Stimulated activated CD4-positive, alpha-beta T cell treated with anti-CD3 and anti-CD28 coated beads, Interleukin-4, amount 100 ng/mL, for 1 hour (primary cell): ENCODE results near the gene AKR7A3.
"Not testable (repeated sequence)": the region's sequence is repeated elsewhere in the genome, so short reads cannot be mapped to it uniquely, and the experiment has no call there.

ENCODE experiments used
- DNase-seq: peaks from one replicate; pipeline ENCODE4 v3.0.0-alpha.2; 2020

The AKR7A3 gene

GRCh38 chr1:19287436-19288185 lies 959 bp downstream of the AKR7A3 start:
- no peak for DNase-seq

DNA sequence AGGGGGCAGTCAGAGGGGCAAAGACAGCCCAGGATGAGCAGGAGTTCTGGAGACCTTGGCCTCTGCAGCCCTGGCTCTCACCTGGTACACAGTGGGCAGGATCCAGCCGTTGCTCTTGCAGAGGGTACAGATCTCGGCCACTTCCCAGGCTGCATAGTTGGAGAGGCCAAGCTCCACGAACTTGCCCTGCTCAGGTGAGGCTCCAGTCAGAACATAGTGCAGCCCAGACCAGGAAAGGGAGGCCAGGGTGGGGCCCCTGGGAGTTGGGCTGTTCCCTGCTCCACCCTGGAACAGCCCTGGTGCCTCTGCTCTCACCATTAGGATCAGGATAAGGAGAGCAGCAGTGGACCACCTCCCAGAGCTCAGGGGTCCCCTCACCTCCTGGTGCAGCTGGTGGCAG lies 2.8 kb downstream of the AKR7A3 start:
- DNase-seq, result not testable (repeated sequence)

GRCh38 chr1:19285366-19285765 lies 3.2 kb downstream of the AKR7A3 start:
- not testable (repeated sequence) for DNase-seq

DNA sequence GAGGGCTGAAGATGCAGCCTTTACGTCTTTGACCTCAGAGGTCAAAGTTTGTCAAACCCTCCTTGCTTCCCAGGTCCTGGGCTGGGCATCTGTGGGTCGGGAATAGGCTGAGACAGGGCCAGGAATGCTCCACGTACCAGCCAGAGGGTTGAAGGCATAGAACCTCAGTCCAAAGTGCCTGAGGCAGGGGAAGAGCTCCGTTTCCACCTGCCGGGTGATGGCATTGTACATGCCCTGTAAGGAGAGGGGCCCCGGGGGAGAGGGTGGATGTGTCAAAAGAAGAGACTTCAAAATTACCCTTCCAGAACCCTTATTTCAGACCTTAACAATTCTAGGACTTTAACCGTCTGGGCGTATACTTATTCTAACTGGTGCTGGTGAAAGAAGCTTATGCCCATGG lies 3.7 kb downstream of the AKR7A3 start:
- DNase-seq, result no peak

DNA sequence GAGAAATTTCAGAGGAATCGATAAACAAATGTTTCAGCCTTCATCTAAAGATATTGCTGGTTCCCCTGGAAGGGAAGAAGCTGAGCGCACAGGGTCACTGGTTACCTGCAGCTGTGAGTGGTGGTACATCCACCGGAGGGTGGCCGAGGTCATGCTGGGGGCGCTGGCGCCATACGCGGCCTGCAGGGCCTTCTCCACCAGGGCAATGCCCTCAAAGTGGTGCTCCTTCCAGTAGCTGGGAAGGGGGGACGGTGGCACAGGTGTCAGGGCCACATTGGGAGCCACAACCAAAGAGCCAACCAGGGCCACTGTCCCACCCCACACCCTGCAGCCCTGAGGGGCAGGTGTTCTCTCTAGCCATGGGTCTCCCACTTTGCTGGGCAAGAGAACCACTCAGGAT lies 4.7 kb downstream of the AKR7A3 start:
- no peak for DNase-seq

- no peak for DNase-seq
Measured at GRCh38 chr1:19274636-19275035, 13.9 kb downstream of the AKR7A3 start.

- not testable (repeated sequence) for DNase-seq
Measured at GRCh38 chr1:19273844-19274531, 14.6 kb downstream of the AKR7A3 start.

DNA sequence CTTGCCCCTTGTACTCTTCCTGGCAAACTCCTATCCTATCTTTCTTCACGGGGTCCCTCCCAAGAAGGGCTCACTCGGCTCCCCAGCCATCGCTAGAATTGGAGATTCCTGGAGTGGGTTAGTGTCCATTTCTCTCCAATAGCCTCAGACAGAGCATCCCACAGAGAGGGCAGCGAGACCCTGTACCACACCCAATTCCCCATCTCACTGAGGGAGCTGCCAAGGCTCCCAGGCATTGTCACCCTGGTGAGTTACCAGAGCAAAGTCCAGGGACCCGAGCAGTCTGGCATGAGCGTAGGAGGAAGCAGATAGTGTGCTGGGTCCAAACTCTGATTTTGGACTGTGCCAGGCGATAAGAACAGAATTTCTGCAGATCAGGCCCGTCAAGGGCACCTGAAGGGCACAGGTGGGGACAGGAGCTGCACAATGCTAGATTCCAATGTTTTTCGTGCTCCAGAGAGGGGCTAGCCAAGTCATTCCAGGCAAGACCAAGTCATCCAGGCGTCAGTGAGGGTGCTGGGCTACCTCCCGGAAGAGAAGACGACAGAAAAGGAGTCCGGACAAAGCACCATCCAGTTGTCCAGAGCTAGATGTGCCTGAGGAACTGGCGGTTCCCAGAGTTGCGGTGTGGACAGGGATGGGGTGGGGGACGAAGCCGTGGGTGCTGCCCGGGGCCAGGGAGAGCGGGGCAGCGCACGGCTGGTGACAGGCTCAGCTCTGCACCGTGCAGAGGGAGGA lies 15.3 kb downstream of the AKR7A3 start:
- DNase-seq, result no peak

- DNase-seq, result no peak
Measured at GRCh38 chr1:19272064-19272463, 16.5 kb downstream of the AKR7A3 start.

DNA sequence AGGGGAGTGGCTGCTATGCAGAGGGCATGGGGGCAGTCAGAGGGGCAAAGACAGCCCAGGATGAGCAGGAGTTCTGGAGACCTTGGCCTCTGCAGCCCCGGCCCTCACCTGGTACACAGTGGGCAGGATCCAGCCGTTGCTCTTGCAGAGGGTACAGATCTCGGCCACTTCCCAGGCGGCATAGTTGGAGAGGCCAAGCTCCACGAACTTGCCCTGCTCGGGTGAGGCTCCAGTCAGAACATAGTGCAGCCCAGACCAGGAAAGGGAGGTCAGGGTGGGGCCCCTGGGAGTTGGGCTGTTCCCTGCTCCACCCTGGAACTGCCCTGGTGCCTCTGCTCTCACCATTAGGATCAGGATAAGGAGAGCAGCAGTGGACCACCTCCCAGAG lies 18.2 kb downstream of the AKR7A3 start:
- DNase-seq, result not testable (repeated sequence)

- not testable (repeated sequence) for DNase-seq
Measured at GRCh38 chr1:19269427-19270342, 18.9 kb downstream of the AKR7A3 start.

DNA sequence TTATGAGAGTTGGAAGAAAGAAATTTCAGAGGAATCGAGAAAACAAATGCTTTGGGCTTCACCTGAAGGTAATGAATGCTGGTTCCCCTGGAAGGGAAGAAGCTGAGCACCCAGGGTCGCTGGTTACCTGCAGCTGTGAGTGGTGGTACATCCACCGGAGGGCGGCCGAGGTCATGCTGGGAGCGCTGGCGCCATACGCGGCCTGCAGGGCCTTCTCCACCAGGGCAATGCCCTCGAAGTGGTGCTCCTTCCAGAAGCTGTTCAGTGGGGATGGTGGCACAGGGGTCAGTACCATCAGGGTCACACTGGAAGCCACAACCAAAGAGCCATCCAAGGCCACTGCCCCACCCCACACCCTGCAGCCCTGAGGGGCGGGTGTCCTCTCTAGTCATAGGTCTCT lies 20.1 kb downstream of the AKR7A3 start:
- DNase-seq, result no peak

- DNase-seq, result no peak
Measured at GRCh38 chr1:19262744-19263143, 25.8 kb downstream of the AKR7A3 start.

GRCh38 chr1:19262047-19262446 lies 26.5 kb downstream of the AKR7A3 start:
- DNase-seq, result no peak

DNA sequence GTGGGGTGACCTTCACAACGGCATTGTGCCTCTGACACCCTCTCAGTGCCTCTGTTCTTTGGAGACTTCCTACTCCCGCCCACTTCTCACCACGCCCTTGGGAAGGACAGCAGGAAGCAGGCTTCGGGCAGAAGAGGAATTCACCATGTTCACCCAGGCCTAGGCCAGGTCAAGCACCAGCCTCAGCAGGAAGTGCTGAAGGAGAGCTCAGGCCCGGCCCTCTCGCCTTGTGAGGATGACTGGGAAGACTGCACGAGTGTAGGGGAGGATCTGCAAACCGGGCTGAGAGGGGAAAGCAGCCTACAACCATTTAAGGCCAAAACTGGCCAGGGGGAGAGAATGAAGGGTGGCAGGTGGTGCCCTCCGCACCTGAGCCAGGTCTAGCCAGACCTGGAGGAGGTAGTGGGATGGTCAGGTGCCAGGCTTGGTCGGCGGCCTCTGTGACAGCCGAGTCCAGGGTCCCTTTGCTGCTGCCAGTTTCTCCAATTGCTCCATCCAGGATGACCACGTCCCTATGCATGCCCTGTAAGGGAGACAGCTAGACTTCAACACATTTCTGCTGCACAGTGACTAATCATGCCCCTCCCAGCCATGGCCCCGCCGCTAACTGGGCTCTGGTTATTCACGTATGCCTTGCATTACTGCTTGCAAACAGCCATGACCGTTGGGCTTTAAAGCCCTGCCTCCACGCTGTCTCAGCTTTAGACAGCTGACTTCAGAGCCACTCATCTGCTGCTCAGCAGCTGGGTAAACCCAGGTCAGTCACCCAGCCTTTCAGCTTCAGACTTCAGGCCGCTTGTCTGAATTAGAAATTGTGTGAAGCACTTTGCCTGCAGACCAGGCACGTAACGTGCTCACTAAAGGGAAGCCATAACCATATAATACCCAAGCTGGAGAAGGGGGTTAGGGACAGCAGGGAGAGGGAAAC lies 28.1 kb downstream of the AKR7A3 start:
- no peak for DNase-seq

DNA sequence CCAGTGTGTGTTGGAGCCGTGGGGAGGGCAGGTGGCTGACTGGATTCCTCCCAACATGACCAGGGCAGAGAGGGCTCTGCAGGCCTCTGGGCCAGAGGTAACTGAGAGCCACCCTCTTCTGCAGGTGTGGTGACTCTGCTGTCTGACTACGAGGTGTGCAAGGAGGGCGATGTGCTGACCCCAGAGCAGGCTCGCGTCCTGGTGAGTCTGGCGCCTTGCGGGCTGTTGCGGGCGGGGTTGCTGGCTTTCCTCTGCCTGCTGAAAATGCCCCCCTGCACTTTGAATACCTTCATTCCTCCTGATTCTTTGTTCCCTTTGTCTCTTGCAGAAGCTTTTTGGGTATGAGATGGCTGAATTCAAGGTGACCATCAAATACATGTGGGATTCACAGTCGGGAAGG lies 30.2 kb downstream of the AKR7A3 start:
- no peak for DNase-seq

- no peak for DNase-seq
Measured at GRCh38 chr1:19257178-19257914, 31.2 kb downstream of the AKR7A3 start.

GRCh38 chr1:19256301-19256700 lies 32.3 kb downstream of the AKR7A3 start:
- not testable (repeated sequence) for DNase-seq

DNA sequence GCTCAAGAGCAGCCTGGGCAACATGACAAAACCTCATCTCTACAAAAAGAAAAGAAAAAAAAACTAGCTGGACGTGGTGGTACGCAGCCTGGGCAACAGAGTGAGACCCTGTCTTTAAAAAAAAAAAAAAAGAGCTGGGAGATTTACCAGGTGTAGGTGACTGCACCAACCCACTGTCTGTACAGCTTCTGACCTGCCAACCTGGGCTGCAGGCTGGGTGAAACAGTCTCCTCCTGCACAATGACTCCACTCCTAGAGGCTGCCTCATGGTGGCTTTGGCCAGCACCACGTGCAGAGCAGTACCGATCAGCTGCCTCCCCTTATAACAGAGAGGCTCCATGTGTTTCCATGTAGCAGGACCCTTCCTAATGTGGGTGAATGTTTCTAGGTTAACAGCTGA lies 33.3 kb downstream of the AKR7A3 start:
- no peak for DNase-seq

DNA sequence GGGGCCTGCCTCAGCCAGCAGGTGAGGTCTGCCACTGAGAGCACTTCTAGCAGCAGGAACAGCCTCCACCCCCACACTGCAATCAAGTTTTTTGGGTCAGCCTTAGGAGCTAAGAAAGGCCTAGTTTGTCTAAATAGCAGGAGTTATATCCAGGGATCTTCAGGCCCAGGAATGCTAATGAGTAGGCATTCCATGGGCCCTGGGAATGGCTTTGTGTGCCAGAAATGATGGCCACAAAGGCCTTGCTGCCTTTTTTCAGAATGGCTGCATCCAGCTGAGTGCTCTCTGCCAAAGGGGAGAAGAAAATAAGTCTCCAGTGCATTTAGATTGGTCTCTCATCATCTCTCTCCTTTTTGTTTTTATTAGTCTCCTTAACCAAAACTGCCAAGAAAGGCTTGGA lies 34.2 kb downstream of the AKR7A3 start:
- DNase-seq, result no peak
